Right renal pelvis (tissue), 4 donors: ENCODE results near the gene LHX8. TPM values are rescaled to one million over a fixed set of nuclear protein-coding genes. Genes with fewer than 3 reads are reported as not detected.
"Not testable (repeated sequence)": the region's sequence is repeated elsewhere in the genome, so short reads cannot be mapped to it uniquely, and the experiment has no call there.

ENCODE experiments used
- DNase-seq, 4 donors: peaks; one replicate each; pipeline ENCODE4 v3.0.0-alpha.2; 2013; ENCODE audit warnings: low read depth in 4 of 4, low spot score in 3 of 4, missing footprints in 1 of 4
- polyA plus RNA-seq, 4 donors: library from polyadenylated mRNA; unstranded; fragments of 120-200 nt; gene quantifications; one replicate each; pipeline ENCODE4 v1.2.1, GENCODE V29; 2013; ENCODE audit not compliant: insufficient read length in 4 of 4

The LHX8 gene
- polyA plus RNA-seq, 4 donors = not detected

DNA sequence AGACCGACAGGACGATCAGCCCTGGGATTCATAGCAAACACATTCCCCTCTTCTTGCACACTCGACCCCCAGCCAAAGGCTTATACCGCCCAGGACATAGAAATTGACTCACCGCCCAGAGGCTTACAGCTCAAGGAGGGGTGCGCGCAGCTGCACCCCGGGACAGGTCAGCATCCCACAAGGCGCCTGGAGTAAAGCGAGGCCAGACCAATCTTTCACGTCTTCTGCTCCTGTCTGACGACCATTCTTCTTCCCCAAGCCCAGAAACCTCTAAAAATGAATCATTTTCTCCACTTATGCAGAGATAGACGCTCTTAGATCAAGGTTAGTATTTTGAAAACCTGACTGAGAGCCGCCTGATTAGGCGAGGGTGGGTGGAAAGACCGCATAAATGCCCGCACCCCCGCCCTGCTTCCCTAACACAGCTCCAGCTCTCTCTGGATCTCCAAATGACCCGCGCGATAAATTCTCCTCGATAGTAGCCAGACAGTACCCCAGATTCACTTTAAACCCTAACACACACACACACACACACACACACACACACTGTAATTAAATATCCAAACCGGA, 1.9 kb upstream of the LHX8 start:
- DNase-seq = no peak

- no peak for DNase-seq
Observed at GRCh38 chr1:75132812-75133619, 1.2 kb upstream of the LHX8 start.

DNA sequence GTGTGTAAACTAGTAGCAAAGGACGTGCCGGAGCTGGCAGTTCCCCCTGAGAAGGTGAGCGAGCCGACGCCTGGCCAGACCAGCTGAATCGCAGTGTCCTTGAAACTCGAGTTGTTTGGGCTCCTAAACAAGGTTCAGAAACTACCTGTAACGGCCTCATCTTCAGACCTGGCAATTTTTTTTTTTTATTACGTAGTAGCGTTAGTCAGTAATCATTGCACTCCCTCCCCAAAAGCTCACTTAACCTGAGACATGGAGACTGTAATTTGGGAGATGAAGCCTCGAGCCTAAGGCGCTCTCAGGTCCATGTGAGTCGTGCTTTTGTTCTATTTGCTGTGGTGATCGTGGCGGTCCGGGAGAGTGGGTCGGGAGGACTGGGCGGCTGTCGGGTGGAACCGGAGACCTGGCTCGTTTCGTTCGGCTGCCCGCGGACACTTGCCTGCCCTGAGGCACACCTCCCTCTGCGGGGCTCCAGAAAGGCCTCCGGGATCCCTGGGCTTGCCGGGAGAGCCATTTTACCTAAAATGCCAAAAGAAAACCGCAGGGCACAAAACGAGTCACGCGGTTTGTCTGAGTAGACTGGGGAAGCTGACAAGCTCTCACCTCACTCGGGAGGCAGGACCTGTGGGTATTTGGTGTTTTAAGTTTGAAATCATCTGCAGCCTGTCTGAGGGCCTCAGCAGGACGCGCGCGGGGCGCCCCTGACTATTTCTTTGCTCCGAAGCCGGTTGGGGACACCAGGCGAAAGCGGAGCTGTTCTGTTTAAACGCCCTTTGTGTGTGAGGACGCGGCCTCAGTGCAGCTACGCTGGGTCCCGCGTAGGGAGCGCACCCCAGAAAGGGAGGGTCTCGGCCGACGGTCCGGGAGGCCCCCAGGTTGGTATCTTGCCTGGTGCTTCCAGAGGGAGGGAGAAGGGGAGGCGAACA, 722 bp downstream of the LHX8 start:
- no peak for DNase-seq

DNA sequence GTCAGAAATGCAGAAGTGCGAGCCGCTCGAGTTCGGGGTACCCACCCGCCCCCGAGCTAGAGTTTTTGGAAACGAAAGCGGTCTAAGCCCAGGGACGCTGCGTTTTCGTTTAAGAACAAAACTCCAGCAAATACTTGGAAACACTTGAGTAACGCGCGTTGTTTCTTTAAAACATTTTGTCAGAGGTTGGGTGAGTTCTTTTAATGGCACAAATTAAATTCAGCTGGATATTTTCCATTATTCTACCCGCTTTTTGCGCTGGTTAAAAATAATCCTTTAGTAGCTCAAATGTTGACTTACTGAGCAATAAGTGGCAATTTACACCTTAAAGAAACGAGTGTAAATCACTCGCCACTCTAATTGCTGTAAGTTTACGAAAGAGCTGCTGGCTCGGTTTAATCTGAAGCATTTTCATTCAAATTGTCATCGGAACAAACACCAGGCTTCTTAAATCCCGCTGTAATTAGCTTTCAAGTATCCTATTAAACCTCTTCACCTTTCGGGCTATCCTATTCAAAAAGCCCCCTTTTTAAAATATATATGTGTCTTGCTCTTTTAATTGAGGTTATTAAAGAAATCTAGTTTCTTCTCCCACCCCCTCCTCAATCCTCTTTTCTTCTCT, 1.5 kb downstream of the LHX8 start:
- DNase-seq = no peak

- no peak for DNase-seq
Observed at GRCh38 chr1:75136195-75136815, 2.1 kb downstream of the LHX8 start.

DNA sequence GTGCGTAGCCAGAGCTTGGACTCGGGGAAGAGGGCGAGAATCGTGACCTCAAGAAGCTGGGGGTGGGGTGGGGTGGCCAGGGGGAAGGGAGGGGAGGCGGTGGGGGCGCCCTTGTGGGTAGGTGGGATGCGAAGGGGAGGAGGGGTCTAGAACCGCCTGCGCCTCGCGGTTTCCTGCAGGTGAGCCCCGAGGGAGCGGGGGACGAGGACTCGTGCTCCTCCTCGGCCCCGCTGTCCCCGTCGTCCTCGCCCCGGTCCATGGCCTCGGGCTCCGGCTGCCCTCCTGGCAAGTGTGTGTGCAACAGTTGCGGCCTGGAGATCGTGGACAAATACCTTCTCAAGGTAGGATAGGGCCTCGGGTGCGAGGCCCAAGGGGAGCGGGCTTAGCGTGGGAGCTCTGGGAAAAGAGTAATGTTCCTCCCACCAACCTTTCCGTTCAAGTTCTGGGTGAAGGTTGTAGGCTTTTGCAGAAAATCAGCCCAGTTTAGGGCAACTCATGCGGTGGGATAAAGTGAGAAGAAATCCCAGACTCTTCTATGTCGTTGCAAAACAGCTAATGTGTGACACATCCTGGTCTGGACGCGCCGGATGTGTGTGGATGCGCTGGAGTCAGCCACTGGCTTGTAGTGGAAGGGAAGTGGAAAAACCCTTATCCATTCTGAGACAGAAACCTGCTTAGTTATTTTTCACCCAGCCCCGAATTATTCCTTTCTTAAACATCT, 2.9 kb downstream of the LHX8 start:
- DNase-seq = no peak

- DNase-seq = no peak
Observed at GRCh38 chr1:75152092-75152491, 17.9 kb downstream of the LHX8 start.

DNA sequence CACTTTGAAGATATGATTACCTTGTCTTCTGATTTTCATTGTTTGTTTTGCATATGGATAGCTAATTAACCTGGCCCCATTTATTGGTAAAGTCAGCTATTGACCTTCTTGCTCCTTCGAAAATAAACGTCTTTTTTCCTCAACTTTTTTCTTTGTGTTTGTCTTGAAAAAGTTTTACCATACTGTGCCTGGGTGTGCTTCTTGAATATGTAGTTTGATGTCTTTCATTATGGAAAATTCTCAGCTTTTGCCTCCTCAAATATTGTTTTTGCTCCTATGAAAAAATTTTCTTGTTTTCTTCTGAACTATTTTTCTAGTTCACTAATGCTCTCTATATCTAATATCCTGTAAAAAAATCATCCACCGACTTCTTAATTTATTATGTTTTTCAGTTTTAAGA, 25.0 kb downstream of the LHX8 start:
- no peak for DNase-seq

- no peak for DNase-seq
Observed at GRCh38 chr1:75165264-75165663, 31.1 kb downstream of the LHX8 start.

DNA sequence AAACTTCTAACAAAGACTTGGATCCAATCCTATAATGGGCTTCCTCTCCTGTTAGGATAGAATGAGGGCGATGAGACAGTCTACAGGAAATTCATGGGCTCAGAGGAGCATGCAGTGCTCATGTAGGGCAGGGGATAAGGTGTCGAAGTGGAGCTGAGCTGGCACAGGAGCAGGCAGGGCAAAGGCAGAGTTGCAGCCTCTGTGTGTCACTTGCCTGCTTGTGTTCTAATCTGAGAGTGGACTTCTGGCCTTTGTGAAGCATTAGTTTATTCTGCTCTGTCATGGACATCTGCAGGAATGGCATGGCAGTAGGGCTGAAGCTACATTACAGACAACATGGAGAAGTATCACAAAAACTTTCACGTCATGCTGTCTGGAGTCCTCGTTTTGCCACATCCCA, 32.6 kb downstream of the LHX8 start:
- DNase-seq = no peak

GRCh38 chr1:75170011-75170410, 35.8 kb downstream of the LHX8 start:
- DNase-seq = no peak

- DNase-seq = no peak
Observed at GRCh38 chr1:75170981-75171380, 36.8 kb downstream of the LHX8 start.

GRCh38 chr1:75171876-75172275, 37.7 kb downstream of the LHX8 start:
- no peak for DNase-seq

GRCh38 chr1:75172556-75172955, 38.4 kb downstream of the LHX8 start:
- DNase-seq = no peak

DNA sequence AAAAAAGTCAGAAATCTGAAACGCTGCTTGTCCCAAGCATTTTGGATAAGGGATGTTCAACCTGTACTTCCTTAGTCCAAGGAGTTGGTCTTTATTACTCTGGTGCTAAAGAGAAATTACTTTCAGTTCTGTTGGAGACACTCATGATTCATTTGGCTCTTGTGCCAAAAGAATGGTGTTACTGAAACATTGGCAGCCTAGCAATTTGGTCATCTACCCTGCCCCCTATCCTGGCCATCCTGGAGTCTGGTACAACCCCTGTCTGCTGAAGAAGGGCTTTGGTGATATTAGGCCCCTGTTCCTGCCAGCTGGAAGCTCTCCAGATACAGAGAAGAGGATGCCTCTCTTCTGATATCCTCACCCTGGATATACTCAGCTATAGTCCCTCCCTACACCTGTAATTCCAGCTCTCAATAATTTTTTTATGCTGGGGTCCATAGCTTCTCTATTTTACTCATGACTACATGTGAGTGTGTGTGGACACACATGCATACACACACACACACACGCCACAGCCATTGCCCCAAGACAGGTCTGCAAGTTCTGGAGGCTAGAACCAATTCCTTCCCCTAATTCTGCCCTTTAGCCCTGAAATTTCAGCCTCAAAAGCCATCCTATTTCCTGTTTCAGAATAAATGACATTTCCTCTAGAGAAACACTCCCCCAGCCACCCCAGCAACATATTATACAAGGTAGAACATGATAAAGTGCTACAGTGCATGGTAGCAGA, 40.0 kb downstream of the LHX8 start:
- DNase-seq = no peak

DNA sequence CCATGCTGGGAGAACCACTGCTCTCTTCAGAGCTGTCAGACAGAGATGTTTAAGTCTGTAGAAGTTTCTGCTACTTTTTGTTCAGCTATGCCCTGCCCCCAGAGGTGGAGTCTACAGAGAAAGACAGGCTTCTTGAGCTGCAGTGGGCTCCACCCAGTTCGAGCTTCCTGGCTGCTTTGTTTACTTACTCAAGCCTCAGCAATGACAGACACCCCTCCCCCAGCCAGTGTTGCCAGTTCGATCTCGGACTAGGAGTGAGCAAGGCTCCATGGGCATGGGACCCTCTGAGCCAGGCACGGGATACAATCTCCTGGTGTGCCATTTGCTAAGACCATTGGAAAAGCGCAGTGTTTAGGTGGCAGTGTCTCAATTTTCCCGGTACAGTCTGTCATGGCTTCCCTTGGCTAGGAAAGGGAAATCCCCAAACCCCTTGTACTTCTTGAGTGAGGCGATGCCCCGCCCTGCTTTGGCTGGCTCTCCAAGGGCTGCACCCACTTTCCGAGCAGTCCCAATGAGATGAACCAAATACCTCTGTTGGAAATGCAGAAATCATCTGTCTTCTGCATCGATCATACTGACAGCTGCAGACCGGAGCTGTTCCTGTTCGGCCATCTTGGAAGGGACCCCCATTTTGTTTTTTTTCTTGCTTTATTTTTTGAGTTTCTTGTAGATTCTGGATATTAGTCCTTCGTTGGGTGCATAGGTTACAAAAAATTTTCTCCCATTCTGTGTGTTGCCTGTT, 47.2 kb downstream of the LHX8 start:
- not testable (repeated sequence) for DNase-seq

- no peak for DNase-seq
Observed at GRCh38 chr1:75188892-75189291, 54.7 kb downstream of the LHX8 start.

- no peak for DNase-seq
Observed at GRCh38 chr1:75198163-75198562, 64.0 kb downstream of the LHX8 start.
